Upper lobe of left lung (tissue), 6 donors: ENCODE results near the gene SAP130. TPM values are rescaled to one million over a fixed set of nuclear protein-coding genes. Genes with fewer than 3 reads are reported as not detected.
A peak's percentile ranks its signal among the peaks of the same experiment; 100 is the strongest.

ENCODE experiments used
- ATAC-seq, 2 donors: fragments of 200-7000 bp; cut with Tn5 transposase; one replicate each; pipeline ENCODE4 v1.9.1; 2022; ENCODE audit warnings: mild to moderate bottlenecking in 2 of 2, moderate library complexity in 2 of 2; ENCODE audit not compliant: low FRiP score in 2 of 2
- DNase-seq, 2 donors: peaks; one replicate each; pipeline ENCODE4 v3.0.0-alpha.2; 2019 to 2020
- H3K27ac ChIP-seq, 4 donors: fragments of 200-600 bp; sonication (generic); one replicate each; pipeline ENCODE4 v1.5.1; 2016 to 2019
- H3K27me3 ChIP-seq, 4 donors: fragments of 200-600 bp; sonication (generic); one replicate each; pipeline ENCODE4 v1.5.1; 2017 to 2019
- H3K36me3 ChIP-seq, 4 donors: fragments of 200-600 bp; sonication (generic); one replicate each; pipeline ENCODE4 v1.5.1; 2016 to 2019
- H3K4me1 ChIP-seq, 4 donors: fragments of 200-600 bp; sonication (generic); one replicate each; pipeline ENCODE4 v1.5.1; 2018 to 2019
- H3K4me3 ChIP-seq, 4 donors: fragments of 200-600 bp; sonication (generic); one replicate each; pipeline ENCODE4 v1.5.1; 2017 to 2019; ENCODE audit warnings: mild to moderate bottlenecking in 2 of 4, moderate library complexity in 1 of 4
- H3K9me3 ChIP-seq, 4 donors: fragments of 200-600 bp; sonication (generic); one replicate each; pipeline ENCODE4 v1.5.1; 2018 to 2019
- EP300 ChIP-seq, 4 donors: sonication (generic); formaldehyde crosslinking; IDR thresholded peaks; one replicate each; pipeline ENCODE4 v1.5.1; 2017; ENCODE audit warnings: antibody characterized with exemption in 4 of 4, control low read depth in 2 of 4
- POLR2A ChIP-seq, 4 donors: fragments of 450-650 bp; IDR thresholded peaks; one replicate each; pipeline ENCODE4 v1.5.1; 2016 to 2017; ENCODE audit warnings: antibody characterized with exemption in 4 of 4, mild to moderate bottlenecking in 2 of 4
- POLR2AphosphoS5 ChIP-seq, 2 donors: sonication (generic); formaldehyde crosslinking; IDR thresholded peaks; one replicate each; pipeline ENCODE4 v1.5.1; 2017; ENCODE audit warnings: antibody characterized with exemption in 2 of 2
- WGBS, 2 donors: methylation state at CpG; one replicate each; pipeline ENCODE4 v1.1.5; 2017 to 2018; 5-methylcytosine and 5-hydroxymethylcytosine counted together
- total RNA-seq, 6 donors: library from RNA; depleted of rRNA in 4 of 6; stranded (reverse); fragments of >200 nt in 4 of 6; gene quantifications; one replicate each; pipeline versions ENCODE4 v1.1.0 to v1.2.1, GENCODE V29; 2016 to 2021
- TF ChIP-seq, protein P1 (sequence below), 6 experiments: fragments of 450-650 bp in 4 of 6; fragments of 200-600 bp in 2 of 6; sonication (generic) in 2 of 6; IDR thresholded peaks; one replicate each; pipeline ENCODE4 v1.5.1; 2016 to 2019; ENCODE audit warnings: antibody characterized with exemption in 6 of 6
- donor health status: DM: no; HTN: no; CAD: no; lungs with moderate emphysema.
- donor health status: DM: no; HTN: yes; CAD: no; lungs with severe emphysema.

SAP130 gene
- total RNA-seq, 6 donors from 2014 or later = 9.8 to 20.7 (median 17.2) TPM

DNA sequence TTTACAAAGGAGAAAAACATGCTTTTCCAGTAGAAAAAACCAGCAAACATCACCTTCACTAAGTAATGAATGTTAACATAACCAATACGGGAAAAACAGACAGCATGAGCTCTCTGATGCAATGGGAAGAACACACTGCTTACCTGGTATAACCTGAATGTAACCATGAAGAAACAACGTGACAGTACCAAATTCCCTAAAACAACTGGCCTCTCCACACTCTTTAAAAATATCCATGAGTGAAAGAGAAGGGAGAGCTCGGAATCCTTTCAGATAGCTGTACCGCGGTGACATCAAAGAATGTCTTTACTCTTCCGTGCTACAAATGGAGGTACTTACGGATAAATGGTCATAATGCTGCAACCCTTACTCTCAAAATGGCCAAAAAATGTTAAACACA is 32.1 kb downstream of the SAP130 start:
- Histone ChIP-seq H3K36me3 (peaks cover 24 to 88% (median 62%) of the 10 kb centered on the region in 4 donors), H3K27me3 (no peaks in the 10 kb centered on the region), H3K4me1 (no peaks in the 10 kb centered on the region), H3K9me3 (no peaks in the 10 kb centered on the region), H3K27ac (no peak overlapping the region), H3K4me3 (no peak overlapping the region)
- DNase-seq = no peak
- ATAC-seq = no peak
- 91% methylated on average over 7 of the region's 7 CpGs for WGBS, 2 donors
- TF ChIP-seq POLR2A (IDR thresholded peaks at IDR 0.05) = no peak
- TF ChIP-seq EP300 (IDR thresholded peaks at IDR 0.05) = no peak
- TF ChIP-seq, protein P1, sequence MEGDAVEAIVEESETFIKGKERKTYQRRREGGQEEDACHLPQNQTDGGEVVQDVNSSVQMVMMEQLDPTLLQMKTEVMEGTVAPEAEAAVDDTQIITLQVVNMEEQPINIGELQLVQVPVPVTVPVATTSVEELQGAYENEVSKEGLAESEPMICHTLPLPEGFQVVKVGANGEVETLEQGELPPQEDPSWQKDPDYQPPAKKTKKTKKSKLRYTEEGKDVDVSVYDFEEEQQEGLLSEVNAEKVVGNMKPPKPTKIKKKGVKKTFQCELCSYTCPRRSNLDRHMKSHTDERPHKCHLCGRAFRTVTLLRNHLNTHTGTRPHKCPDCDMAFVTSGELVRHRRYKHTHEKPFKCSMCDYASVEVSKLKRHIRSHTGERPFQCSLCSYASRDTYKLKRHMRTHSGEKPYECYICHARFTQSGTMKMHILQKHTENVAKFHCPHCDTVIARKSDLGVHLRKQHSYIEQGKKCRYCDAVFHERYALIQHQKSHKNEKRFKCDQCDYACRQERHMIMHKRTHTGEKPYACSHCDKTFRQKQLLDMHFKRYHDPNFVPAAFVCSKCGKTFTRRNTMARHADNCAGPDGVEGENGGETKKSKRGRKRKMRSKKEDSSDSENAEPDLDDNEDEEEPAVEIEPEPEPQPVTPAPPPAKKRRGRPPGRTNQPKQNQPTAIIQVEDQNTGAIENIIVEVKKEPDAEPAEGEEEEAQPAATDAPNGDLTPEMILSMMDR (IDR thresholded peaks at IDR 0.05) = no peak
- TF ChIP-seq POLR2AphosphoS5 (IDR thresholded peaks at IDR 0.05) = no peak

DNA sequence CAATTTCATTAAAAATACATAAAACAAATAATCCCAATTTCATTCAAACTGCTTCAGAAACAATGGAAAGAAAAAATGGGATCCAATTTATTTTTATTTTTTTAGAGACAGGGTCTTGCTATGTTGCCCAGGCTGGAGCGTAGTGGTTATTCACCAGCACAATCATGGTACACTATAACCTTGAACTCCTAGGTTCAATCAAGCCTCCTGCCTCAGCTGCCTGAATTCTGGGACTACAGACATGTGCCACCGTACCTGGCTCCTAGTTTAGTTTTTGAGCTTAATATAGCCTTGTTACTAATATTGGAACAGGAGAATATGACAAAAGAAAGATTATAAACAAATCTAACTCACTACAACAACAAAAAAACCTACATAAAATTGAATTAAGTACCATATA is 34.2 kb downstream of the SAP130 start:
- no peak for ATAC-seq
- Histone ChIP-seq H3K36me3 (peaks cover 8 to 88% (median 52%) of the 10 kb centered on the region in 4 donors), H3K27ac (no peak overlapping the region), H3K27me3 (no peaks in the 10 kb centered on the region), H3K4me3 (no peak overlapping the region), H3K9me3 (no peaks in the 10 kb centered on the region), H3K4me1 (no peaks in the 10 kb centered on the region)
- TF ChIP-seq POLR2A (IDR thresholded peaks at IDR 0.05) (no peak), EP300 (IDR thresholded peaks at IDR 0.05) (no peak)
- DNase-seq = no peak
- WGBS, 2 donors = 79 to 83% methylated on average over 2 of the region's 2 CpGs

GRCh38 chr2:127991742-127992141 is 36.1 kb downstream of the SAP130 start:
- DNase-seq = no peak

GRCh38 chr2:127986548-127987079 is 41.2 kb downstream of the SAP130 start:
- TF ChIP-seq, protein P1 (IDR thresholded peaks at IDR 0.05) = no peak
- TF ChIP-seq POLR2A (IDR thresholded peaks at IDR 0.05) = no peak
- no peak for TF ChIP-seq POLR2AphosphoS5 (IDR thresholded peaks at IDR 0.05)
- TF ChIP-seq EP300 (IDR thresholded peaks at IDR 0.05) = no peak

More at GRCh38 chr2:127991742-127992141, 36.1 kb downstream of the SAP130 start:
- ATAC-seq = no peak
- 88 to 95% methylated on average over 5 of the region's 5 CpGs for WGBS, 2 donors
- Histone ChIP-seq H3K36me3 (peaks cover 17 to 88% (median 46%) of the 10 kb centered on the region in 4 donors), H3K4me3 (no peak overlapping the region), H3K27ac (no peak overlapping the region), H3K27me3 (no peaks in the 10 kb centered on the region), H3K4me1 (no peaks in the 10 kb centered on the region), H3K9me3 (no peaks in the 10 kb centered on the region)
- TF ChIP-seq, protein P1 (IDR thresholded peaks at IDR 0.05) = no peak
- TF ChIP-seq POLR2AphosphoS5 (IDR thresholded peaks at IDR 0.05) = no peak
- no peak for TF ChIP-seq EP300 (IDR thresholded peaks at IDR 0.05)
- no peak for TF ChIP-seq POLR2A (IDR thresholded peaks at IDR 0.05)

DNA sequence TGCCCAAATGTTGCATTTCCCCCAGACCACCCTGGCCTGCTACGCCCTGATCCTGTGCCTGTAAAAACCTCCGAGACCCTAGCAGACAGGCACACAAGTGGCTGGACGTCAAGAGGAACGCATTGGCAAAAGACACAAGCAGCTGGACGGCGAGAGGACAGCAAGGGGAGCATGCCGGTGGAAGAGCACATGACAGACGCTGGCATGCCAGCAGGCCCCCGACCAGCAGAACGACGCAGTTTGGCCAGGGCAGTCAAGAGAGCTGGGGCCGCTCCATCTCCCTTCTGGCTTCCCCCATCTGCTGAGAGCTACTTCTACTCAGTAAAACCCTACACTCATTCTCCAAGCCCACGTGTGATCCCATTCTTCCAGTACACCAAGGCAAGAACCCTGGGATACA is 42.1 kb downstream of the SAP130 start:
- ATAC-seq = no peak
- H3K36me3 ChIP-seq = peaks cover 21 to 88% (median 57%) of the 10 kb centered on the region in 4 donors
- no peak for TF ChIP-seq POLR2AphosphoS5 (IDR thresholded peaks at IDR 0.05)

More at GRCh38 chr2:127986548-127987079, 41.2 kb downstream of the SAP130 start:
- Histone ChIP-seq H3K4me1 (no peaks in the 10 kb centered on the region), H3K27me3 (no peaks in the 10 kb centered on the region), H3K4me3 (no peak overlapping the region), H3K27ac (no peak overlapping the region), H3K36me3 (peaks cover 21 to 91% (median 58%) of the 10 kb centered on the region in 4 donors), H3K9me3 (no peaks in the 10 kb centered on the region)
- WGBS, 2 donors = 88 to 94% methylated on average over 7 of the region's 7 CpGs
- no peak for ATAC-seq
- peak in 1 of 2 donors; percentile 46 for DNase-seq

More for the DNA sequence above, 42.1 kb downstream of the SAP130 start:
- no peaks in the 10 kb centered on the region for H3K27me3 ChIP-seq
- no peak overlapping the region for H3K27ac ChIP-seq
- no peaks in the 10 kb centered on the region for H3K4me1 ChIP-seq
- 95 to 96% methylated on average over 13 of the region's 13 CpGs for WGBS, 2 donors
- no peaks in the 10 kb centered on the region for H3K9me3 ChIP-seq
- H3K4me3 ChIP-seq = no peak overlapping the region
- no peak for DNase-seq
